Epidermal melanocyte (primary cell): ENCODE results near the gene JUNB.
"Not testable (repeated sequence)": the region's sequence is repeated elsewhere in the genome, so short reads cannot be mapped to it uniquely, and the experiment has no call there.

Experiments
- DNase-seq: peaks from one replicate; pipeline ENCODE4 v3.0.0; 2011; ENCODE audit warnings: low spot score; ENCODE audit not compliant: insufficient read length

Gene JUNB

DNA sequence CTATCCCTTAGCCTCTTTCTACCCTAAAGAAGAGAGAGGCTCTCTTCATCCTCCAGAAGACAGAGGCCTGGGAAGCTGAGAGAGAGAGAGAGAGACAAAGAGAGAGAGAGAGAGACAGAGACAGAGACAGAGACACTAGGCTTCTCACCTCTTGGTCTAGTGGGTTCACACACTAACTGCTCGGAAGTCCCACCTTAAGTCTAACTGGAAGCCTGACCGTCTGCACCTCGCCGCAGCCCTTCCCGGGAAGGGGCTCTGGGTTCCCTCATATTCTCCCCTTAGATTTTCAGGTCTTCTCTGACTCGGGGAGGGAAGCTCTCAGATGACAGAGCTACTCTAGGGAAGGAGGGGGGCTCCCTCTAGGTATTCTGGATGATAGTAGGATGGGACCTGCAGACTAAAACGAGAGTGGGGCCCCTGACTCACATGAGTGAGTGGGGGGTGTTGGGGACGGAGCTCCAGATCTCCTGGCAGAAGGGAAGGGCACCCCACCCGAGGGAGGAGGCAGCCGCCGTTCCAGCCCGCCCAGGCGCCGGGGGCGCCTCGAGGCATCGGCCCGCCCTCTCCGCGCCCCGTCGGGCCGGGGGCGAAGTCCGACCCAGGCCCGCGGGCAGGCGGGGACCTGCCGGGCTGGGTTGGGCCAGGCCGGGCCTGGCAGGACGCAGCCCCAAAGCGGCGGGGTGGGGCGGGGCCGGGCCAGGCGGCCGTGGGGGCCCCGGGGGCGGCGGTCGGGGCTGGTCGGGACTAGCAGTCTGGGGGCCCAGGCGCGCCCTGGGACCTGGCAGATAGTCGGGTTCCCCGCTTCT is 2.0 kb upstream of the JUNB start:
- no peak for DNase-seq

GRCh38 chr19:12789904-12790619 is 1.2 kb upstream of the JUNB start:
- peak; percentile 98 for DNase-seq

DNA sequence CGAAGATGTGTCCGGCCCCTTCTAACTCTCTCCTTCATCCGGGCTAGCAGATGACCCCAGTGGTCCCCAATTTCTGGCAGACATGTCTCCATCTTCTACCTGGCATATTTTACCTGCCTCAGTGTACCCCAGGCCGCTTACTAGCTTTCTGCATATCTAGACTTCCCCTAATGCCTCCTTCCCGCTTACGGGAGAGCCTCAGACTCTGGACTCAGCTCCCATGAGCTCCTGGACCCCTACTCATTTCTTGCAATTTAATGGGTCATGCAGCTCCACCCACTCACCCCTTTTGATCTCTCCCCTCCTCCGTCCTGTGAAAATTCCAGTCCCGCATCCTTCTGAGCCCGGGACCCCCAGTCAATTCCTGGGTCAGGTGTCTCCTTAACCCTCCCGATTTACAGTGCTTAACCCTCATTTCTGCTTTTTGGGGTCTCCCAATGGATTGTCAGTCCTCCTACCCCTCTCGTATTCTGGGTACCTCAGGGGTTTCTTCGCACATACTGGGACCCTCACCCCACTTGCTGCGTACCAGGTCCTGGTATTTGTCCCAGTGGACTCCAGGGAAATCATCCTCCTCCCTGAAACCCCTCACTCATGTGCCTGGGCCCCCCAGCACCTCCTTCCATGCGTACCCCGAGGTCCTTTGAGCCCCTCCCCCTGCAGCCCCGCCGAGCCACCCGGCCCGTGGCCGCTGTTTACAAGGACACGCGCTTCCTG is 500 bp upstream of the JUNB start:
- DNase-seq = no peak

- DNase-seq = no peak
Measured at GRCh38 chr19:12792051-12792852, 966 bp downstream of the JUNB start.

DNA sequence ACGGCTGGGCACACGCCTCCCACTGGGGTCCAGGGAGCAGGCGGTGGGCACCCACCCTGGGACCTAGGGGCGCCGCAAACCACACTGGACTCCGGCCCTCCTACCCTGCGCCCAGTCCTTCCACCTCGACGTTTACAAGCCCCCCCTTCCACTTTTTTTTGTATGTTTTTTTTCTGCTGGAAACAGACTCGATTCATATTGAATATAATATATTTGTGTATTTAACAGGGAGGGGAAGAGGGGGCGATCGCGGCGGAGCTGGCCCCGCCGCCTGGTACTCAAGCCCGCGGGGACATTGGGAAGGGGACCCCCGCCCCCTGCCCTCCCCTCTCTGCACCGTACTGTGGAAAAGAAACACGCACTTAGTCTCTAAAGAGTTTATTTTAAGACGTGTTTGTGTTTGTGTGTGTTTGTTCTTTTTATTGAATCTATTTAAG is 1.6 kb downstream of the JUNB start:
- DNase-seq = no peak

- peak; percentile 97 for DNase-seq
Measured at GRCh38 chr19:12793290-12794195, 2.3 kb downstream of the JUNB start.

DNA sequence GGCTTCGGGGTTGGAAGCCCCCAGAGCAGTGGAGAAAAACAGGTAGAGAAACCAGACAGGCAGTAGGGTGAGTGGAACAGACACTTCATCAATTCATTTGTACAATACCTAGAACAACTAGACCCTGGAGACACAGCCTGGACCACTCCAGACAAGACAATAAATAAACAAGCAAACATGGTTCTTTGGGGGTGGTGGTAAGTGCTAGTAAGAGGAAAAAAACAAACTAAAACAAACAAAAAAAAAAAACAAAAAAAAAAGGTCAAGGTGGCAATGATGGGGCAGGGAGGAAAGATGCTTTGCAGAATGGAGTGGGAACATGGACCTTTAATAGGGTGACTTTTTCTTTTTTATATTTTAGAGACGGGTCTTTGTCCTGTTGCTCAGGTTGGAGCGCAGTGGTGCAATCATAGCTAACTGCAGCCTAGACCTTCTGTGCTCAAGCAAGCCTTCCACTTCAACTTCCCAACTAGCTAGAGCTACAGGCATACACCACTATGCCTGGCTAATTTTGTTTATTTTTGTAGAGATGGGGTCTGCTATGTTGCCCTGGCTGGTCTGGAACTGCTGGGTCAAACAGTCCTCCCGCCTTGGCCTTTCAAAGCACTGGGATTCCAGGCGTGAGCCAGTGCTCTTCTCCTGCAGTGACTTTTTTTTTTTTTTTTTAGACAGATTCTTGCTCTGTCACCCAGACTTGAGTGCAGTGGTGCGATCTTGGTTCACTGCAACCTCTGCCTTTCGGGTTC is 3.1 kb downstream of the JUNB start:
- DNase-seq = no peak

- no peak for DNase-seq
Measured at GRCh38 chr19:12794971-12795381, 3.7 kb downstream of the JUNB start.

DNA sequence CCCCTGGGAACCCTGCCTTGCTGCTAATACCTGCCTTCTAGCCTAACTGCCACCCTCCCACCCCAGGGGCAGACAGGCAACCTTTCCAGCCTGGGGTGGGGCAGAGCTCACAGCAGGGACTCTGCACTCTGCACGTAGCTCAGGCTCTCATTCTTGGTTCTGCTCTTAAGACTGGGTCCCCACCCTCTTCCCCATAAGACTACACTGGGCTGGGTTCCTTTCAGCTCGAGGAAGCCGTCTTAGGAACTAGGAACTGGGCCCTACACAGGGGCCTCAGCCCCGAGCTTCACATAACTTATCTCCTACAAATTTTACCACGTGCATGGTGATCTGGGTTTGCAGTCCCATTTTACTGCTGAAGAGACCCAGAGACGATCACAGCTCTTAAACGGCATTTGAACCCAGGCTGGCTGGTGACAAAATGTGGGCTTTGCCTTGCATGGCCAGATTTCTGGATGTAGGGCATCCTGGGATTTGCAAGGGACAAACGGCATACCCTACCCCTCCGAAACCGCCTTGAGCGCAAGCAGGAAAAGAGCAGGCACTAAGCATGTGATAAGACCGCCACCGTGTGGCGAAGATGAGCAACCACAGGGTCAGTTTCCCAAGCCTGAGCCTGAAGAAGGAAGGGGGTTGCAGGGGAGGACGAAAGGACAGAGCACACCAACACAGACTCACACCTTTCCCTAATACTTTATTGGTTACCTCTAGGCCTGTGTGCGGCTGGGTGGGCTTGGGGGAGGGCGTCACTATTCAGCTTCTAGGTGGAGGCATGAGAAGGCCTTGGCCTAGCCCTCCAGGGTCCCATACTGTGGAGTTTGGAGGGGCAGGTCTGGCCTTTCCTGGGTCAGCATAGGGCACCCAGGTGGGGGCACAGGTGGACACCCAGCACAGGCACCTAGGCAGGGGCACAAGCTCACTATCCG is 5.1 kb downstream of the JUNB start:
- DNase-seq = no peak

- DNase-seq = no peak
Measured at GRCh38 chr19:12797141-12797587, 5.9 kb downstream of the JUNB start.

- not testable (repeated sequence) for DNase-seq
Measured at GRCh38 chr19:12797607-12798006, 6.3 kb downstream of the JUNB start.

- DNase-seq = no peak
Measured at GRCh38 chr19:12799742-12800465, 8.6 kb downstream of the JUNB start.

- DNase-seq = no peak
Measured at GRCh38 chr19:12800466-12800770, 9.1 kb downstream of the JUNB start.

GRCh38 chr19:12800923-12801465 is 9.7 kb downstream of the JUNB start:
- no peak for DNase-seq

DNA sequence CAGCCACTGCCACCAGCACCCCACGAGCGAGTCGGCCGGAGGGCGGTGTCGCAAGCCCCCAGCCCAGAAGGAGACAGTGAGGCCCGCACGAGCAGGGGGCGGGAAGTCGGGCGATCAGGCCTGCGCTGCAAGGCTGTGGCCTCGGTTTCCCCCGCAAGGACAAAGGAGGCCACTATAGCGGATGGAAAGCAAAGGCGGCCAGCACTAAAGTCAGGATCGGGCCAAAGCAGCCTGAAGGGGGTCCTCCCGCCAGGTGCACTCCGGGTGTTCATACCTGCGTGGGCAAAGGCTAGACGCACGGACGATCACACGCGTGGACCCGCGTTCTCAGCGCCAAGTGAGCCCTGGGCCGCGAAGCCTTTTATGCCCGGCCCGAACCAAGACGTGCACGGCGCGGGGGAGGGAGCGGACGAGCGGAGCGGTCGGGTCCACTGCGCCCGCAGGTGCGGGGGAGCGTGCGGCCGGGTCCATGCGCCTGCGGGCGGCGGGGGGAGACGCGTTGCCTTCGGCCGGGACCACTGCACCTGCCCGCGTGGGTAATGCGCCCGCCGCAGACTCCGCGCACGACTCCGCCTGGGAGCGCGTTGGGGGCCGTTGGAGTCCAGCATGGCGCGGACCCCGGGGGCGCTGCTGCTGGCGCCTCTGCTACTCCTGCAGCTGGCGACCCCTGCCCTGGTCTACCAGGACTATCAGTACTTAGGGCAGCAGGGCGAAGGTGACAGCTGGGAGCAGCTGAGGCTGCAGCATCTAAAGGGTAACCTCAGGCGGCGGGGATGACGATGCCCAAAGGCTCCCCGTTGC is 10.4 kb downstream of the JUNB start, which contains the start of the genes PRDX2 and THSD8:
PRDX2 (minus strand) TSS at position 335 of the 801 bp plus-strand sequence. CDS start 539 bp downstream, outside the sequence.
THSD8 (plus strand) TSS at position 604 of the 801 bp plus-strand sequence; CDS start at position 607, 3 bp downstream.
- DNase-seq = peak; percentile 65
